Fibroblast of lung (primary cell): ENCODE data around the gene MLIP.

ENCODE experiments used
- CTCF ChIP-seq, 2 donors: IDR thresholded peaks in 1 of 2; conservative IDR thresholded peaks in 1 of 2; 1 replicate in 1 of 2; 2 replicates in 1 of 2; pipeline ENCODE4 v1.5.1; 2011 to 2012; ENCODE audit warnings: low read length in 2 of 2, control low read depth in 1 of 2, inconsistent platforms in 1 of 2, low read depth in 1 of 2, mild to moderate bottlenecking in 1 of 2
- EZH2 ChIP-seq: IDR thresholded peaks from 2 replicates; pipeline ENCODE4 v1.5.1; 2012; ENCODE audit warnings: low read length, control low read depth, mild to moderate bottlenecking; ENCODE audit errors: missing control alignments

- TF ChIP-seq CTCF (conservative IDR thresholded peaks at IDR 0.05 in 1 of 2, IDR thresholded peaks at IDR 0.05 in 1 of 2; ENCODE audit: low read depth in 1 of 2, low read length in 2 of 2) (no peak), EZH2 (no peak)
Observed at GRCh38 chr6:54142889-54143519, 31.8 kb downstream of the MLIP start.
